ENCODE measurements around the gene MICB. TPM values are rescaled to one million over a fixed set of nuclear protein-coding genes. Genes with fewer than 3 reads are reported as not detected.
A peak's percentile ranks its signal among the peaks of the same experiment; 100 is the strongest.
"Not testable (repeated sequence)": the region's sequence is repeated elsewhere in the genome, so short reads cannot be mapped to it uniquely, and the experiment has no call there.

MICB gene
- total RNA-seq, 1 experiment from 2014 or later, result 37.0 TPM

- DNase-seq (ENCODE audit: low spot score); H3K36me3 Mint-ChIP-seq; ATAC-seq; H3K9me3 Mint-ChIP-seq; H3K27ac Mint-ChIP-seq; POLR2A ChIA-PET: not testable (repeated sequence)
- Mint-ChIP-seq H3K27me3 (ENCODE audit: low read depth) (peaks cover 28% of the 10 kb centered on the region), H3K4me3 (peak overlapping the region; percentile 100), H3K4me1 (peaks cover 47% of the 10 kb centered on the region)
- CTCF ChIA-PET, result interaction anchor here (1.4 kb wide), 1 partner anchor 81 kb away, joined by 9 read pairs; no protein-coding TSS in a partner anchor
Observed at GRCh38 chr6:31499648-31500047, 1.7 kb downstream of the MICB start.

GRCh38 chr6:31502586-31502985, 4.6 kb downstream of the MICB start:
- H3K9me3 Mint-ChIP-seq, result no peaks in the 10 kb centered on the region
- peaks cover 6% of the 10 kb centered on the region for H3K27me3 Mint-ChIP-seq (ENCODE audit: low read depth)
- CTCF ChIA-PET, result no interaction called here
- TF ChIP-seq RELA (CRISPR knock-in tag; IDR thresholded peaks at IDR 0.05; ENCODE audit: borderline replicate concordance), result no peak
- TF ChIP-seq ZNF532 (CRISPR knock-in tag; IDR thresholded peaks at IDR 0.05; ENCODE audit: borderline replicate concordance), result no peak
- TF ChIP-seq NFE2L1 (CRISPR knock-in tag; IDR thresholded peaks at IDR 0.05), result no peak
- no peak for TF ChIP-seq ZNF121 (CRISPR knock-in tag; IDR thresholded peaks at IDR 0.05)
- no peak for TF ChIP-seq OVOL2 (CRISPR knock-in tag; IDR thresholded peaks at IDR 0.05; ENCODE audit: borderline replicate concordance)
- no peak for TF ChIP-seq RORB (CRISPR knock-in tag; IDR thresholded peaks at IDR 0.05)
- peaks cover 29% of the 10 kb centered on the region for H3K4me1 Mint-ChIP-seq
- peaks cover 15% of the 10 kb centered on the region for H3K36me3 Mint-ChIP-seq
- H3K4me3 Mint-ChIP-seq, result no peak overlapping the region
- H3K27ac Mint-ChIP-seq, result no peak overlapping the region
- POLR2A ChIA-PET, result no interaction called here
- no peak for ATAC-seq
- DNase-seq (ENCODE audit: low spot score), result no peak

GRCh38 chr6:31509036-31509435, 11.1 kb downstream of the MICB start:
- POLR2A ChIA-PET, result interaction anchor here (0.6 kb wide), 1 partner anchor 84 kb away, joined by 4 read pairs; no protein-coding TSS in a partner anchor

GRCh38 chr6:31510007-31510406, 12.1 kb downstream of the MICB start:
- no peak for DNase-seq (ENCODE audit: low spot score)
- CTCF ChIA-PET, result no interaction called here
- no peak for ATAC-seq
- POLR2A ChIA-PET, result no interaction called here
- Mint-ChIP-seq H3K4me1 (no peaks in the 10 kb centered on the region), H3K36me3 (peaks cover 52% of the 10 kb centered on the region), H3K4me3 (no peak overlapping the region), H3K9me3 (peaks cover 5% of the 10 kb centered on the region; the same call in 1 of the 2 replicates), H3K27ac (no peak overlapping the region), H3K27me3 (ENCODE audit: low read depth) (no peaks in the 10 kb centered on the region)
- TF ChIP-seq USF2 (CRISPR knock-in tag; IDR thresholded peaks at IDR 0.05), result no peak
- TF ChIP-seq ELF4 (CRISPR knock-in tag; IDR thresholded peaks at IDR 0.05; ENCODE audit: low read depth), result no peak
- TF ChIP-seq CREB1 (CRISPR knock-in tag; IDR thresholded peaks at IDR 0.05), result no peak
- TF ChIP-seq ZMAT4 (CRISPR knock-in tag; IDR thresholded peaks at IDR 0.05), result no peak
- TF ChIP-seq SP1 (CRISPR knock-in tag; conservative IDR thresholded peaks at IDR 0.05), result no peak
- no peak for TF ChIP-seq FOXJ3 (CRISPR knock-in tag; IDR thresholded peaks at IDR 0.05; ENCODE audit: borderline replicate concordance)
- TF ChIP-seq ATF3 (CRISPR knock-in tag; conservative IDR thresholded peaks at IDR 0.05), result no peak
- TF ChIP-seq ZNF232 (CRISPR knock-in tag; IDR thresholded peaks at IDR 0.05), result no peak
- TF ChIP-seq ZNF281 (CRISPR knock-in tag; IDR thresholded peaks at IDR 0.05), result no peak
- no peak for TF ChIP-seq FOXP1 (CRISPR knock-in tag; IDR thresholded peaks at IDR 0.05; ENCODE audit: borderline replicate concordance)
- TF ChIP-seq NR3C1 (CRISPR knock-in tag; conservative IDR thresholded peaks at IDR 0.05; ENCODE audit: low read depth), result no peak
- TF ChIP-seq E2F5 (CRISPR knock-in tag; IDR thresholded peaks at IDR 0.05), result no peak
- no peak for TF ChIP-seq PRRX2 (CRISPR knock-in tag; IDR thresholded peaks at IDR 0.05)

More at GRCh38 chr6:31509036-31509435, 11.1 kb downstream of the MICB start:
- ATAC-seq; H3K27ac Mint-ChIP-seq; CTCF ChIA-PET; H3K27me3 Mint-ChIP-seq (ENCODE audit: low read depth); H3K4me1 Mint-ChIP-seq; H3K9me3 Mint-ChIP-seq; DNase-seq (ENCODE audit: low spot score); H3K4me3 Mint-ChIP-seq: not testable (repeated sequence)
- H3K36me3 Mint-ChIP-seq, result peaks cover 52% of the 10 kb centered on the region
